Type B pancreatic cell (in vitro differentiated cells): ENCODE results near the gene GRK5. TPM values are rescaled to one million over a fixed set of nuclear protein-coding genes. Genes with fewer than 3 reads are reported as not detected.
A peak's percentile ranks its signal among the peaks of the same experiment; 100 is the strongest.

Source experiments
- DNase-seq: peaks from one replicate; pipeline ENCODE4 v3.0.0; 2021; ENCODE audit warnings: mixed read lengths; ENCODE audit not compliant: unreplicated experiment; ENCODE audit errors: extremely low spot score
- H3K27ac Mint-ChIP-seq: 2 replicates; pipeline ENCODE4 v1.8.0; 2021; ENCODE audit warnings: mild to moderate bottlenecking, mixed read lengths
- H3K27me3 Mint-ChIP-seq: 2 replicates; pipeline ENCODE4 v1.8.0; 2021; ENCODE audit warnings: mixed read lengths
- H3K36me3 Mint-ChIP-seq: 2 replicates; pipeline ENCODE4 v1.8.0; 2021; ENCODE audit warnings: mixed read lengths
- H3K4me1 Mint-ChIP-seq: one replicate; pipeline ENCODE4 v1.8.0; 2021; ENCODE audit warnings: mixed read lengths; ENCODE audit not compliant: unreplicated experiment
- H3K4me3 Mint-ChIP-seq: 2 replicates; pipeline ENCODE4 v1.8.0; 2021; ENCODE audit warnings: mild to moderate bottlenecking, mixed read lengths
- H3K9me3 Mint-ChIP-seq: 2 replicates; pipeline ENCODE4 v1.8.0; 2021; ENCODE audit warnings: mixed read lengths
- CTCF ChIP-seq: fragments of 200-600 bp; sonication (generic); conservative IDR thresholded peaks from 2 replicates; pipeline ENCODE4 v1.5.0; 2021; ENCODE audit warnings: antibody characterized with exemption, mild to moderate bottlenecking
- total RNA-seq: library from RNA; stranded (reverse); gene quantifications from 2 replicates; pipeline ENCODE4 v1.2.1, GENCODE V29; 2021; ENCODE audit warnings: low replicate concordance

The GRK5 gene
- total RNA-seq, 1 donor from 2014 or later, result 24.8 TPM

DNA sequence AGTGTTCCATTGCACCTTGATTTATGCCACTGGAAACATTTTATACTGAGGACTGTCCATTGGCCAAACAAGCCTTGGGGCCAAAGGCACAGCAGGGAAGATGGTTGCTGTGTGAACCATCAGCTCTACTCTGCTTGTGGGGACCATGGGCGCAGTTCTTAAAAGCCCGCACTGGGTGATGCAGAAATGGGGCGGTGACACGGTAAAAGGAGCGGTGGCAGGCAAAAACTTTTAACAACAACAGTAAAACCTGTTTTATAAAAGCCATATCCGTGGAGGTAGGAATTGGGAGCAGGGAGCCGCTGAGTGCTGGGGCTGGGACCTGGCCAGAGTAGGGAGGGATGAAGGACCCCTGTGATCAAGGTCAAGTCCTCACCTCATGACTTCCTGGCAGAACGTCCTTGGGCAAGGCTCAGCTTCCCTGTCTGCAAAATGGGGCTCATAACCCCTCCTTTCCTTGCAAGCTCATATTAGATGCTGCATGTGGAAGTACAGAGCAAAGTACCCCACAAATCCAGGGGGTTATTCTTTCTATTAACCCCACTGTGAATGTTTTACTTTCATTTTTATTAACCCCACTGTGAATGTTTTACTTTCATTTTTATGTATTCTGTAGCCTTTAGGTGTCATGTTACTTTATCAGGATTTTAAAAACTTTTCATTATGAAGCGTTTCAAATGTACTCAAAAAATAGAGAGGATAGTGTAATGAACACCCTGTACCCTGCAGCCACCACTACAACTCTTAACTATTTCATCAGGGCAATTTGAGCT, 78.3 kb downstream of the GRK5 start:
- Mint-ChIP-seq H3K4me3 (no peak overlapping the region), H3K27me3 (peaks cover 3% of the 10 kb centered on the region), H3K9me3 (no peaks in the 10 kb centered on the region), H3K27ac (peak overlapping the region; percentile 61), H3K4me1 (peaks cover 64% of the 10 kb centered on the region), H3K36me3 (no peaks in the 10 kb centered on the region)
- no peak for DNase-seq
- TF ChIP-seq CTCF, result no peak

GRCh38 chr10:119286516-119286915, 79.1 kb downstream of the GRK5 start:
- no peaks in the 10 kb centered on the region for H3K36me3 Mint-ChIP-seq
- peak overlapping the region; percentile 61 for H3K27ac Mint-ChIP-seq
- no peaks in the 10 kb centered on the region for H3K9me3 Mint-ChIP-seq
- peaks cover 3% of the 10 kb centered on the region for H3K27me3 Mint-ChIP-seq
- H3K4me1 Mint-ChIP-seq, result peaks cover 63% of the 10 kb centered on the region
- no peak for TF ChIP-seq CTCF
- no peak overlapping the region for H3K4me3 Mint-ChIP-seq
- DNase-seq, result no peak

DNA sequence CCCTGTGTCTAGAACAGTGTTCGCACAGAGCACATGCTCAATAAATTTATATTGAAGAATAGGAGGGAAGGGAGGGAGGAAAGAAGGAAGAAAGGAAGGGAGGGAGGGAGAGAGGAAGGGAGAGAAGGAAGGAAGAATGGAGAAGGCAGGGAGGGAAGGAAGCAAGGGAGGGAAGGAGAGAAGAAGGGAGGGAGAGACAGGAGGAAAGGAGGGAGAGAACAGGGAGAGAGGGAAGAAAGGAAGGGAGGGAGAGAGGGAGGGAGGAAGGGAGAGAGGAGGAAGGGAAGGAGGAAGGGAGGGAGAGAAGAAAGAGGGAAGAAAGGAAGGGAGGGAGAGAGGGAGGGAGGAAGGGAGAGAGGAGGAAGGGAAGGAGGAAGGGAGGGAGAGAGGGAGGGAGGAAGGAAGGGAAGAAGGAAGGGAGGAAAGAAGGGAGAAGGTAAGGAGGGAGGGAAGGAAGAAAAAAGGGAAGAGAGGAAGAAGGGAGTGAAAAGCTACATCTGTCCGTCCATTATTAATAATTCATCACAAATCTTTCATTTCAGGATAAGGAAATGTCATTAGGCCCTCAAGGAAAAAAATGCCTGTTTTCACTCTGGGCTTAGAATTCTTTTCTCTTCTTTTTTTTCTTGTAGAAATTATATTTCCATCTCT, 79.7 kb downstream of the GRK5 start:
- Mint-ChIP-seq H3K4me3 (no peak overlapping the region), H3K36me3 (no peaks in the 10 kb centered on the region), H3K9me3 (no peaks in the 10 kb centered on the region), H3K27me3 (peaks cover 3% of the 10 kb centered on the region), H3K27ac (no peak overlapping the region), H3K4me1 (peaks cover 58% of the 10 kb centered on the region)
- DNase-seq, result no peak
- TF ChIP-seq CTCF, result no peak

- no peaks in the 10 kb centered on the region for H3K36me3 Mint-ChIP-seq
- H3K4me1 Mint-ChIP-seq, result peaks cover 65% of the 10 kb centered on the region
- H3K4me3 Mint-ChIP-seq, result no peak overlapping the region
- H3K9me3 Mint-ChIP-seq, result no peaks in the 10 kb centered on the region
- no peak for TF ChIP-seq CTCF
- H3K27me3 Mint-ChIP-seq, result peaks cover 8% of the 10 kb centered on the region
- DNase-seq, result no peak
- H3K27ac Mint-ChIP-seq, result no peak overlapping the region
These were observed 81.2 kb downstream of the GRK5 start for GRCh38 chr10:119288574-119289001.

DNA sequence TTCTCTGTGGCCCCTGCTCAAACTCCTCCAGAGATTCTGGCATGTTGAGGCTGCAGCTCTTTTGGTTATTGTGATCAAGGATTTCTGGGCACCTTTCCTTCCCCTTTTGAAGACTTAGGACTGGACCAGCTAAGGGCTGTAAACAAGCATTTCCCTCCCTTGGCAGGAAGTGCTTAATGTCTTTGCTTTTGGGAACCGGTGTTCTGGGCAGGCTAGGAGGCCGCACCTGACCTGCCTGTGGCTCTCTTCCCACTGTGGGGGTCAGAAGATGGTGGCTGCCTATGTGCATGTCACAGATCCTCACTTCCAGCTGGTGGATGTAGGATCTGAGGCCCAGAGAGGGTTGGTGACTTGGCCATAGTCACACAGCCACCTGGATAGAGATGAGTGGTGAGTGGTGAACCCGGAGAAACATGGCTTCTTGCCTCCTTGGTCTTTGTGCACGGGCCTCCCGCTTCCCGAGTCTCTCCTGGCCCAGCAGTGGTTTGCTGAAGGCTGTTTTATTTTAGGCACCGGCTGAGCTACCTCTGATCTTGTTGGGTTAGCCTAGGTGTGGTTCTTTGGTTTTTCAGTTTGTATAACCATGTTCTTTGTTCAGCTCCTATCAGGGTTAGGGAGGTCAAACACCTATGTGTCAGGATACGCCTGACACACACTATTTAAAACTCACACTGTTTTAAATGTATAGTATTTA, 82.0 kb downstream of the GRK5 start:
- H3K27ac Mint-ChIP-seq, result peak overlapping the region; percentile 26

More for the DNA sequence above, 82.0 kb downstream of the GRK5 start:
- Mint-ChIP-seq H3K4me3 (peak overlapping the region; percentile 22), H3K27me3 (peaks cover 8% of the 10 kb centered on the region), H3K36me3 (no peaks in the 10 kb centered on the region), H3K4me1 (peaks cover 65% of the 10 kb centered on the region), H3K9me3 (no peaks in the 10 kb centered on the region)
- no peak for DNase-seq
- TF ChIP-seq CTCF, result no peak
